D721Med (cell line): ENCODE results near the gene FALEC.

Experiments
- DNase-seq: peaks from one replicate; pipeline ENCODE4 v3.0.0; 2011; ENCODE audit warnings: low spot score; ENCODE audit not compliant: insufficient read length
- FAIRE-seq: peaks from 2 replicates; lab custom pipeline; 2011; peaks lifted over from hg19 to GRCh38; lab: Jason Lieb, UNC
- TF ChIP-seq, protein P1 (sequence below): IDR thresholded peaks from 2 replicates; pipeline ENCODE4 v1.5.1; 2012; ENCODE audit warnings: mild to moderate bottlenecking, control low read depth; ENCODE audit not compliant: insufficient read depth; ENCODE audit errors: missing control alignments

Gene FALEC

DNA sequence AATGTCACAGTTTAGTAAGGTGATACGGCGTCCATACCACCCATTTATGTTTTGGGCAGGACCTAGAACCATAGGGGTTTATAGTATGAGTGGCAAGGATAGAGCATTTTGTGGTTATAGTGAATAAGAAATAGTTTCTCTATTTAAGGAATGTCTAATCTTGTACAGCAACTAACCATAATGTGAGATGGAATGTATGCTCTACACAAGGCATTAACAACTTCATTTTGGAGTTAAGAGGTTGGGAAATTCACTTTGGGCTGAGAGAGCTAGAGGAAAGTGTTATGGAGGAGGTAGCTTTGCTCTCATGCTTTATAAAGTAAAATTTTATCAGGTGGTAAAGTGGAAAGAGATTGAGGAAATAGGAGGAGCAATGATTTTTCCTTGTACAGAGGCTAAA is 66.8 kb downstream of the FALEC start:
- DNase-seq = no peak
- no peak for FAIRE-seq

More for the DNA sequence above, 66.8 kb downstream of the FALEC start:
- TF ChIP-seq, protein P1, sequence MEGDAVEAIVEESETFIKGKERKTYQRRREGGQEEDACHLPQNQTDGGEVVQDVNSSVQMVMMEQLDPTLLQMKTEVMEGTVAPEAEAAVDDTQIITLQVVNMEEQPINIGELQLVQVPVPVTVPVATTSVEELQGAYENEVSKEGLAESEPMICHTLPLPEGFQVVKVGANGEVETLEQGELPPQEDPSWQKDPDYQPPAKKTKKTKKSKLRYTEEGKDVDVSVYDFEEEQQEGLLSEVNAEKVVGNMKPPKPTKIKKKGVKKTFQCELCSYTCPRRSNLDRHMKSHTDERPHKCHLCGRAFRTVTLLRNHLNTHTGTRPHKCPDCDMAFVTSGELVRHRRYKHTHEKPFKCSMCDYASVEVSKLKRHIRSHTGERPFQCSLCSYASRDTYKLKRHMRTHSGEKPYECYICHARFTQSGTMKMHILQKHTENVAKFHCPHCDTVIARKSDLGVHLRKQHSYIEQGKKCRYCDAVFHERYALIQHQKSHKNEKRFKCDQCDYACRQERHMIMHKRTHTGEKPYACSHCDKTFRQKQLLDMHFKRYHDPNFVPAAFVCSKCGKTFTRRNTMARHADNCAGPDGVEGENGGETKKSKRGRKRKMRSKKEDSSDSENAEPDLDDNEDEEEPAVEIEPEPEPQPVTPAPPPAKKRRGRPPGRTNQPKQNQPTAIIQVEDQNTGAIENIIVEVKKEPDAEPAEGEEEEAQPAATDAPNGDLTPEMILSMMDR = no peak
